GM18511 (cell line): ENCODE results near the gene PPP1R2.

Experiments
- ATAC-seq: cut with Tn5 transposase; IDR thresholded peaks from one replicate; pipeline ENCODE4 v1.9.1; 2021; ENCODE audit warnings: mild to moderate bottlenecking, moderate library complexity; ENCODE audit not compliant: unreplicated experiment

Gene PPP1R2

DNA sequence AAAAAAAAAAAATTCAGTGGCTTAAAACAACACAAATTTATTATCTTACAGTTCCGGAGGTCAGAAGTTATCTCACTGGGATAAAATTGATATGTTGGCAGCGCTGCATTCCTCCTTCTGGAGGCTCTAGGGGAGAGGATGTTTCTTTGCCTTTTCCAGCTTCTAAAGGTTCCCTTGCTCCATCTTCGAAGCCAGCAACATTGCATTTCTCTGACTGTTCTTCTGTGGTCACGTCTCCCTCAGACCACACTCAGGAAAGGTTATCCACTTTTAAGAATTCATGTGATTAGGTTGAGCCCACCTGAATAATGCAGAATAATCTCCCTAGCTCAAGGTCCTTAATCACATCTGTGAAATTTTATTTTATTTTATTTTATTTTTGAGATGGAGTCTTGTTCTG, 76.9 kb downstream of the PPP1R2 start:
- ATAC-seq = no peak
